HuH-7 (cell line): Measurements from ENCODE around the gene EMID1.
A peak's percentile ranks its signal among the peaks of the same experiment; 100 is the strongest.

Source experiments
- DNase-seq: peaks from one replicate; pipeline ENCODE4 v3.0.0; 2011; ENCODE audit warnings: low spot score

EMID1 gene

GRCh38 chr22:29260601-29261315, 55.1 kb downstream of the EMID1 start:
- DNase-seq = peak; percentile 38

- no peak for DNase-seq
Observed at GRCh38 chr22:29263791-29264276, 58.1 kb downstream of the EMID1 start.

DNA sequence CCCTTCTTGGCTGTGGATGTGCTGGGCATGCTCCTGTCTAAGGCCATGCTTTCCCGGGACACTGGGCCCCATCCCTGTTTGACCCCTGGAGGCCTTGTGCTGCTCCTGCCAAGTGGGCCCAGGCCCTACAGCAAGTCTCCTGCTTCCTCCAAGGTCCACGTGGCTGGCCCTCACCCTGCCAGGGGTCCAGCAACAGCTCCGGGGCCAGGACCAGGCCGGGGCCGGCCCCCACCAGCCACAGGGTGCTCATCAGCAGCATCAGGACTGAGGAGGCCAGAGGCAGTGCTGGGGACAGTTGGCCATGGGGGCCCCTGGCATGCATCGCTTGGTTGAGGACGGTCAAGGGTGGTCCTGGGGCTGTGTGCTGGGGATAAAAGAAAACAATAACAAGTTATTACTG, 59.6 kb downstream of the EMID1 start:
- peak; percentile 27 for DNase-seq

DNA sequence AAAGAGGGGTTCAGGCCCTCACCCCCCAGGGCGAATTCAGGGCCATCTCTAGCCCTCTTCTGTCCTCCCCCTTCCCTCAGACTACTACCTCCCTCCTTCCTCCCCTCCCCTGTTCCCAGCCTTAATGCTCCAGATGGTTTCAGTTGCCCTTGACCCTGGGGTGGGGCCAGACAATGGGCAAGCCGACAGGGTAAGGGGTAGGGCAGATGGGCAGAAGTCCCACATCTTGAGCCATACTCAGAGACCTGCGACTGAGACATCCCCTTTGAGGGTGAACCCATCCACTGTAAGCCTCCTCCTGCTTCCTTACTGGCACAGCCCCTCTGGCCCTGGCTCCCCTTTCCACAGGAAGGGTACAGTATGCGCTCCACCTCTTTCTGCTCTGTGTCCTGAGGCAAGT, 60.2 kb downstream of the EMID1 start:
- DNase-seq = peak; percentile 12

DNA sequence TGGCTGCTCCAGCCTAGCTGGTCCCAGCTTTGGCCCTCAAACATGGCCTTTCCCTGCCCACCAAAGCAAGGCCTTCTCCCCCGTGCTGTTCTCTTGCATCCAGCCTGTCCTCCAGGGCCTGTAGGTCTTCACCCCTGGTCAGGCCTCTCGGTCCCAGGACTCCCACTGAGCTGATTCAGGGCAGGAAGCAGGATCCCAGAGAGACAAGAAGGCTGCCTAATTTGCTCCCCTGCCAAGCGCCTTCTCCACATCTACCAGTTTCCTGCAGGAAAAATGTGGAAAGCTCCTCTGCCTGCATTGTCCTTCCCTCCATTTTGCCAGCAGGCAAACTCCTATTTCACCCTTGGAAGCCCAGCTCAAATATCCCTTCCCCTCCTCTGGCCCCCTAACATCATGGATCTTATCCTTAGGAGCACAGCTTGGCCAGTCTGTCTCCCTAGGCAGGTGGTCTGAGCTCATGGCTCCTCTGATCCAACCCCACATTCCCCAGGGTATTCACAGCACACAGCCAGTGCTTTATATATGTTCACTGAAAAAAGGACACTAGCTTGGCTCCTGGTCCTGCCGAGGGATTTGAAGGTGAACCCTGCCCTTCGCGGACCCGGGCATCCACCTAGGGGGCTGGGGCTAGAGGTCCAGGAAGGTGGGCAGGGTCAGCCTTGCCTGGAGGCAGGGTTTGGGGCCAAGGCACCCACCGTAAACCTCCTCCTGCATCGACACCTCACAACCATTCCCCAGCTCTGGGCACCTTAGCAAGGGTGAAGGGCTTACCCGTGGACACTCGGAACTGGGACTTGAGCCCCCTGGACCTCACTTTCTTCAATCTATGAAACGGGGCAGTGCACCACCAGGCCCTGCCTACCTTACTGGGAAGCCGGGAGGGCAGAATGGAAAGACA, 61.1 kb downstream of the EMID1 start:
- peak; percentile 54 for DNase-seq

DNA sequence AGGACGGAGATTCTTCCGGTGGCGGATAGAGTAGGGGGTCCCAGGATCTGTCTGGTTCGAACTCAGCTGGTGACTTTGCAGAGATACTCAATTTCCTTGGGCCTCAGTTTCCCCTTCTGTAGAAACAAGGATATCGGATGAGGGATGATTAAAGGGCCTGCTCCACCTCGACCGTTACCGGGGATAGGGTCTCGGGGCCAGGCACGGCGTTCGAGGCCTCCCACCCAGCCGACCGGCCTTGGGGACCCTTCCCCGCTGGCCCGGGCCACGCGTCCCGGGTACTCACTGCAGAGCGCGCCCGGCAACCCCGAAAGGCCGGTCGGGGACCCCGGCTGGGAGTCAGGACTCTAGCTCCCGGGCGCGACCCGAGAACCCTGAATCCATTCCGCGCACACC, 61.8 kb downstream of the EMID1 start:
- no peak for DNase-seq

- peak; percentile 99 for DNase-seq
Observed at GRCh38 chr22:29267858-29268510, 62.3 kb downstream of the EMID1 start, which contains the start of the genes EWSR1 and RHBDD3. EWSR1 (plus strand) TSS chr22:29268268; CDS start chr22:29268337, 69 bp downstream. RHBDD3 (minus strand) TSS chr22:29267981; CDS start chr22:29265626, 2,355 bp downstream.

- DNase-seq = peak; percentile 67
Observed at GRCh38 chr22:29268511-29269229, 63.0 kb downstream of the EMID1 start.

DNA sequence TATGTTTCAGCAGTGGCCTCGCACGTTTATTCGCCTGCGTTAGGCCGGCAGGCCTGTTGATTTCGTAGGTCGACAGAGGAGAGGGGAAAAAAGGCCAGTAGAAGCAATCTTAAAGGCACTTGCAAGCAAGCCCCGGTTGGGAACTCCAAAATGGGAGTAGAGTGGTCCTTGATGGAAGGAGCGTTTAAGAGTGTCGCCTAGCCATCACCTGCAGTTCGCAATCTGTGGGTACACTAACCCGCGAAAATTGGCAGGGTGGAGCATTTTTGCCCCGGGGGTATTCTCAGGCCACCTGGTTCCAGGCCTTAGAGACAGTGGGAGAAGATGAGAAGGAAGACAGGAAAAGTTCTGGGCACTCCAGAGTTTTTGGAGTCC, 63.5 kb downstream of the EMID1 start:
- DNase-seq = no peak

DNA sequence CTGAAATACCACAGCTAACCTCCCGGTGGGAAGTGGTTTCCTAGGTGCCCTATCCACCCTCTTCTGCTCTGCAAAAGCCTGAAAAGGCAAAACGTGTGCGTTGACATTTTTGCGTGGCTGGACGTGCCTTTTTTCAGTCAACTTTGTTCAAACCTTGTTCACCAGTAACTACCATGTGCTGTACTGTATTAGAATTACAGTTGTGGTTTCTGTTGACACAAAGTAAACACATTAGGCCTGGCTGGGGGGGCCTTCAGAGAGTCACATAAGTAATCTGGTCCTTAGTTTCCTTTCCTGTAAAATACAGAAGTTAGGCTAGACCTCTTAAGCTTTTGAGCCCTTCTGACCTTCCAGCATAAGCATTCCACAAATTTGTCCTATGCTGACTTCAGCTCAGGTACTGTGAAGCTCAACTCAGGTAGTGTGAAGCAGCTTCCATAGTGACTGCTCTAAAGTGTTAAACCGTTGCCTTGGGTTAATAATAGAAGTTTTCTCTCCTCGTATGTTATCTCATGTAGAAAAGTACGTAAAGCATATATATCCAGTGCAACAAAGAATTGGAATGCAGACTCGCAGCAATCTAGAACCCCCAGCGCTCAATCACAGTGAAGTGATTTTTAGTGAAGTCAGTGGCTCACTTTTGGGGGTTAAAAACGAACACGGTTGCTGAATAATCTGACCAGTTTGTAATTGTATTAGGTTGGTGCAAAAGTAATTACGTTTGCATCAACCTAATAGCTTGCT, 64.2 kb downstream of the EMID1 start:
- DNase-seq = peak; percentile 30

DNA sequence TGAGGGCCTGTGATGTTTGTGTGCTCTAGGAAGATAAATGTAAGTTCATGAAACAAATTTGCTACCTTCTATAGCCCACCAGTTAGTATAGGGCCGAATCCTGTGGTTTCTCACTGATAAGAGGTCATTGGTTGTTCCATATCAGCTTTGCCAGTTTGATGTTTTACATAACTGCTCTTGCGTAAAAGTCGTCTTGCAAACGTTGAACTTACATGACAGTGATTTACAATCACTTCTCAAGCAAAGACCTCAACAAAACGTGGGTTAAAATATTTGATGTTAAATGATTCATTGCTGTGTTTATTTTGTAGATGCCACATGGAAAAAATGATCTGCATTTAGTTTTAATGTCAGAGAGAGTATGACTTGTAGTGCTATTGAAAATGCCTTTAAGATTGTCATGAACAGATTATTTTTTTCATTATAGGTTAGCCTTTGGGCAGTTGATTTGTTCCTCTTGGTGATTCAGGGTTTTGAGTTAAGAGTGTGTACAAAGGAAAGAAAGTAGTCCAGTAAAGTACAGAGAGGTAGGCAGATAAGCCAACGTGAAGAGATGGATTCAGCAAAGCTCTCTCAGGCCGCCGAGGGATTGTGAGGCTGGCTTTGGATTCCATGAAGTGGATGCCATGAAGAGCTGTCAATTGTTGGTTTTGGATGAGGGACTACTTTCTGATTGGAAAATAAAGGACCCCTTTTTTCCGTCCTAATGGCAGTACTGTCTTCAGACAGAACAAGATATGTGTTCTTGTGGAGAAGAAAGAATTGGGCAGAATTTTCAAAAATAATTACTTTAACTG, 65.0 kb downstream of the EMID1 start:
- DNase-seq = peak; percentile 84

DNA sequence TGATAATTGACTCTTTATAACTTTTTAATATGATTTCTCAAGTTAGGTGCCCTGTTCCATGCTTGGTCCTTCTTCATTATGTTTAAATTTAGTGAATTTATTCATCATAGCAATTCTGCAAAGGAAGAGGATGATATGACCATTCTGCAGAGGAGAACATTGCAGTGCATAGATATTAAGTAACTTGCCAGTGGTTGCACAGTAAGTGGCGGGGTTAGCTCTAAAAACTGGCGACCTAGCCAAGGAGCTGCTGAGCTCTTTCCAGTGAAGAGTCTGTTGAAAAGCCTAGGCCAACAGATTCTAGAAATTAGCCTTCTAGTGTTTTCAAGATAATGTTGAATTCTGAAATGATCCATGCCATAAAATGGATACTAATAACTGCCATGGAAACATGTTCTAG, 66.9 kb downstream of the EMID1 start:
- DNase-seq = no peak

DNA sequence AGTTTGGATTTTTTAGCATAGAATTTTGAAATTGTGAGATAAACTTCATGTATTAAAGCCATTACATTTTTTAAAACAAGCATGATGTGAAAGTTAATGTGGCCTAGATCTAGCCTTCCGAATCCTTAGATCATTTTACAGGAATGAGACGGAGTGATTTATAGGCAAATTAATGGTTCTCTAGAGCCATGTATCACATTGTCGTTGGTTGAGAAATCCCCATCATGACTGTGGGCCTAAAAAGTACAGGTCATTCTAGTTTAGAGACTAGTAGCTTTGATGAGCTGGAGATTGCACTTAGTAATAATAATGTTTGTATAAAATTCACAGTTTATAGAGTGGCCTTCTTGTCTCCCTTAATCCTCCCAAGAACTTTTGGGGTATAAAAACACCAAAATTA, 69.5 kb downstream of the EMID1 start:
- DNase-seq = peak; percentile 20

- DNase-seq = peak; percentile 74
Observed at GRCh38 chr22:29275819-29276565, 70.3 kb downstream of the EMID1 start.

DNA sequence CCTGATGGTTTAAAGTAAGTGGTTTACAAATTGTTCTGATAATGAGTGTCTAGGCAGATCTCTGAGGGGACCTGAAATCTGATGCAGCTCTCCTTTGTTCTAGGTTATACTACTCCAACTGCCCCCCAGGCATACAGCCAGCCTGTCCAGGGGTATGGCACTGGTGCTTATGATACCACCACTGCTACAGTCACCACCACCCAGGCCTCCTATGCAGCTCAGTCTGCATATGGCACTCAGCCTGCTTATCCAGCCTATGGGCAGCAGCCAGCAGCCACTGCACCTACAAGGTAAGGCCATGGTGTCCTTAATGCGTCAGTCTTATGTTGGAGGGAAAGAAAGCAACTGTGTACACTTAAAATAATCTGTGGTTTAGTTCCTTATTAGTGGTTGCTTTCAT, 72.2 kb downstream of the EMID1 start:
- DNase-seq = no peak

GRCh38 chr22:29284196-29284595, 78.5 kb downstream of the EMID1 start:
- no peak for DNase-seq

DNA sequence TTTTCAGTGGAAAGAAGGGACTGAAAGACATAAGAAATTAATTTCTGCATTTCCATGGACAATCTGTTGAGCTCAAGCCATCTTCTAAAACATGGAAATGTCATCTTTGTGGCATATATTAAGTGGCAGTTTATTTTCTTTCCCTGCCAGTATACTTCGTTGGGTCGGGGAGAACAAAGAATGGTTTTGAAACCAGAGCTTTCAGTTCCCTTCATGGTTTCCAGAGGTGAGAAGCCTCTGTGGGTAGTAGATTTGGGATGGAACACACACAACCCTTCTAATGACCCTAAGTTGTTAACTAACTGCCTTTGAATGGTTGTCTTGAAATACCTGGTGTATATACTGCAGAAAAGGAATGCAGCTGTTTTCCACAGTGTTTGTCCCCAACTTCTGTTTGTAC, 83.1 kb downstream of the EMID1 start:
- no peak for DNase-seq

- no peak for DNase-seq
Observed at GRCh38 chr22:29290061-29290460, 84.4 kb downstream of the EMID1 start.

GRCh38 chr22:29291215-29291614, 85.5 kb downstream of the EMID1 start:
- DNase-seq = no peak

DNA sequence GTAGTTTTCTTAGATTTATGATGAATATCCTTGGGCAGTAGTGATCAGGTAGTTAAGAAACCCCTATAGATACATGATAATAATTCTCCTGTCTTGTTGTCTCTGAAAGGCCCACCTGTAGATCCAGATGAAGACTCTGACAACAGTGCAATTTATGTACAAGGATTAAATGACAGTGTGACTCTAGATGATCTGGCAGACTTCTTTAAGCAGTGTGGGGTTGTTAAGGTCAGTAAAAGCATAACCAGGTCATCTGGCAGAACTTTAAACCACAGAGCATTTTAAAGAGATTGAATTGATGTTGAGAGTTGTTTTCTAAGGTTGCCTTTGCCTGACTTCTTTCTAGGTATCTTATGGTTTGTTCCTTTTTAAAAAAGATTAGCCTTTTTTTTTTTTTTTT, 86.7 kb downstream of the EMID1 start:
- DNase-seq = no peak
